NCI-H1436 (cell line): ENCODE results near the gene STUB1.
"Not testable (repeated sequence)": the region's sequence is repeated elsewhere in the genome, so short reads cannot be mapped to it uniquely, and the experiment has no call there.

Source experiments
- DNase-seq: peaks from one replicate; lab custom pipeline; 2025; lab: John Stamatoyannopoulos, UW

The STUB1 gene

GRCh38 chr16:678858-679813 lies 1.1 kb upstream of the STUB1 start:
- peak; percentile 74 for DNase-seq

GRCh38 chr16:680625-680945 lies 375 bp downstream of the STUB1 start:
- no peak for DNase-seq

GRCh38 chr16:680967-681745 lies 946 bp downstream of the STUB1 start:
- no peak for DNase-seq

- DNase-seq, result no peak
Measured at GRCh38 chr16:681746-682427, 1.7 kb downstream of the STUB1 start.

- DNase-seq, result no peak
Measured at GRCh38 chr16:682493-683395, 2.5 kb downstream of the STUB1 start.

- no peak for DNase-seq
Measured at GRCh38 chr16:683396-684070, 3.3 kb downstream of the STUB1 start.

GRCh38 chr16:684071-684794 lies 4.0 kb downstream of the STUB1 start, which contains the start of gene JMJD8:
JMJD8 (minus strand) TSS chr16:684334; CDS start chr16:684319, 15 bp downstream.
- peak; percentile 97 for DNase-seq

GRCh38 chr16:684961-685696 lies 4.9 kb downstream of the STUB1 start:
- DNase-seq, result no peak

GRCh38 chr16:685967-686366 lies 5.8 kb downstream of the STUB1 start:
- DNase-seq, result no peak

- DNase-seq, result no peak
Measured at GRCh38 chr16:686459-687260, 6.5 kb downstream of the STUB1 start.

- DNase-seq, result no peak
Measured at GRCh38 chr16:687499-687898, 7.3 kb downstream of the STUB1 start.

GRCh38 chr16:689175-689897 lies 9.1 kb downstream of the STUB1 start:
- no peak for DNase-seq

- DNase-seq, result not testable (repeated sequence)
Measured at GRCh38 chr16:691242-691641, 11.0 kb downstream of the STUB1 start.

- no peak for DNase-seq
Measured at GRCh38 chr16:692356-693108, 12.3 kb downstream of the STUB1 start.

GRCh38 chr16:693364-693763 lies 13.2 kb downstream of the STUB1 start:
- no peak for DNase-seq

GRCh38 chr16:693766-694165 lies 13.6 kb downstream of the STUB1 start:
- DNase-seq, result no peak

- DNase-seq, result no peak
Measured at GRCh38 chr16:694187-694862, 14.1 kb downstream of the STUB1 start.
